GM21381 (cell line): ENCODE measurements around the gene FAM184A.

Experiments used
- ATAC-seq: cut with Tn5 transposase; IDR thresholded peaks from one replicate; pipeline ENCODE4 v1.9.1; 2021; ENCODE audit warnings: mild to moderate bottlenecking, moderate library complexity; ENCODE audit not compliant: unreplicated experiment

The FAM184A gene

GRCh38 chr6:118917546-118918328, 160.7 kb downstream of the FAM184A start:
- no peak for ATAC-seq

- ATAC-seq: no peak
Measured at GRCh38 chr6:118914598-118914997, 163.9 kb downstream of the FAM184A start.

GRCh38 chr6:118913161-118913560, 165.3 kb downstream of the FAM184A start:
- no peak for ATAC-seq

- ATAC-seq: no peak
Measured at GRCh38 chr6:118912646-118913045, 165.8 kb downstream of the FAM184A start.
